ENCODE measurements around the gene KCNJ9.
"Not testable (repeated sequence)": the region's sequence is repeated elsewhere in the genome, so short reads cannot be mapped to it uniquely, and the experiment has no call there.

Gene KCNJ9

GRCh38 chr1:160081261-160081936 is at the start of gene KCNJ9:
Gene KCNJ9, plus strand, starts transcription at chr1:160081538. Its CDS starts 2,493 bp downstream, at chr1:160084031.
- DNase-seq, result no peak

- no peak for DNase-seq
Measured at GRCh38 chr1:160032165-160032820, 49.0 kb upstream of the KCNJ9 start.

- DNase-seq, result no peak
Measured at GRCh38 chr1:160040476-160040875, 40.9 kb upstream of the KCNJ9 start.

- no peak for DNase-seq
Measured at GRCh38 chr1:160043543-160043942, 37.8 kb upstream of the KCNJ9 start.

GRCh38 chr1:160045653-160046052 is 35.7 kb upstream of the KCNJ9 start:
- no peak for DNase-seq

GRCh38 chr1:160046494-160047110 is 34.7 kb upstream of the KCNJ9 start:
- peak; percentile 2 for DNase-seq

- no peak for DNase-seq
Measured at GRCh38 chr1:160047111-160047991, 34.0 kb upstream of the KCNJ9 start.

GRCh38 chr1:160048335-160048734 is 33.0 kb upstream of the KCNJ9 start:
- no peak for DNase-seq

- DNase-seq, result no peak
Measured at GRCh38 chr1:160049101-160049500, 32.2 kb upstream of the KCNJ9 start.

- not testable (repeated sequence) for DNase-seq
Measured at GRCh38 chr1:160050182-160050581, 31.2 kb upstream of the KCNJ9 start.

- DNase-seq, result no peak
Measured at GRCh38 chr1:160050619-160051018, 30.7 kb upstream of the KCNJ9 start.

GRCh38 chr1:160052936-160053335 is 28.4 kb upstream of the KCNJ9 start:
- DNase-seq, result no peak

- DNase-seq, result no peak
Measured at GRCh38 chr1:160053548-160054365, 27.6 kb upstream of the KCNJ9 start.

- no peak for DNase-seq
Measured at GRCh38 chr1:160056648-160057169, 24.6 kb upstream of the KCNJ9 start.

GRCh38 chr1:160058087-160058486 is 23.3 kb upstream of the KCNJ9 start:
- no peak for DNase-seq

- DNase-seq, result no peak
Measured at GRCh38 chr1:160061369-160062229, 19.7 kb upstream of the KCNJ9 start.

- DNase-seq, result no peak
Measured at GRCh38 chr1:160062230-160062532, 19.2 kb upstream of the KCNJ9 start.

- no peak for DNase-seq
Measured at GRCh38 chr1:160063176-160063575, 18.2 kb upstream of the KCNJ9 start.

- DNase-seq, result no peak
Measured at GRCh38 chr1:160064164-160064563, 17.2 kb upstream of the KCNJ9 start.

- DNase-seq, result no peak
Measured at GRCh38 chr1:160064746-160065145, 16.6 kb upstream of the KCNJ9 start.

Data from DMS79 (cell line).